ENCODE measurements around the gene ZDHHC18.

DNA sequence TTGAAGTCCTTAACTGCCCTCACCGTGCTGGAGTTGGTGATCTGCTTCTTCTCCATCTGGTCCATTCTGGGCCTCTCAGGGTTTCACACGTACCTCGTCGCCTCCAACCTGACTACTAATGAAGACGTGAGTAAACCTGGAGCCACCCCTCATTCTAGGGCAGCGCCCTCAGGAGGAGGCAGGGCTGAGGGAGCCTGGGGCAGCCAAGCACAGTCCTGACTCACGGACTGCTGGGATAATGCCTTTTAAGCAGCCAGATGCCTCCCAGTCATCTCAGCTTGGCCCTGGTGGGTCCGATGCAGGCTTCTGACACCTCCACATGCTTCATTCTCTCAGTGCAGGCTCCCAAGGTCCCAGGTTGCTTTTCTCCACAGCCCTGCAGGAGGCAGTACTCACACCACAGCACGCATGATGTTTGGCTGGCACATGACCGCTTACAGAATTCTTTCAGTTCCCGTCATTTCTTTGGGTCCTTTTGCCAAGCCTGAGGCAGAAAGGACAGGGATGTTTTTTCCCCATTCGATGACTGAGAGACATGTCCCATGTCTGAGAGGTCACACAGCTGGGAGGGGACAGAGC, 24.7 kb downstream of the ZDHHC18 start:
- TF ChIP-seq POLR2A (IDR thresholded peaks at IDR 0.05): no peak
- TF ChIP-seq, protein P1, sequence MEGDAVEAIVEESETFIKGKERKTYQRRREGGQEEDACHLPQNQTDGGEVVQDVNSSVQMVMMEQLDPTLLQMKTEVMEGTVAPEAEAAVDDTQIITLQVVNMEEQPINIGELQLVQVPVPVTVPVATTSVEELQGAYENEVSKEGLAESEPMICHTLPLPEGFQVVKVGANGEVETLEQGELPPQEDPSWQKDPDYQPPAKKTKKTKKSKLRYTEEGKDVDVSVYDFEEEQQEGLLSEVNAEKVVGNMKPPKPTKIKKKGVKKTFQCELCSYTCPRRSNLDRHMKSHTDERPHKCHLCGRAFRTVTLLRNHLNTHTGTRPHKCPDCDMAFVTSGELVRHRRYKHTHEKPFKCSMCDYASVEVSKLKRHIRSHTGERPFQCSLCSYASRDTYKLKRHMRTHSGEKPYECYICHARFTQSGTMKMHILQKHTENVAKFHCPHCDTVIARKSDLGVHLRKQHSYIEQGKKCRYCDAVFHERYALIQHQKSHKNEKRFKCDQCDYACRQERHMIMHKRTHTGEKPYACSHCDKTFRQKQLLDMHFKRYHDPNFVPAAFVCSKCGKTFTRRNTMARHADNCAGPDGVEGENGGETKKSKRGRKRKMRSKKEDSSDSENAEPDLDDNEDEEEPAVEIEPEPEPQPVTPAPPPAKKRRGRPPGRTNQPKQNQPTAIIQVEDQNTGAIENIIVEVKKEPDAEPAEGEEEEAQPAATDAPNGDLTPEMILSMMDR (IDR thresholded peaks at IDR 0.05): no peak
- TF ChIP-seq POLR2AphosphoS5 (IDR thresholded peaks at IDR 0.05): no peak
- no peak for TF ChIP-seq EP300 (IDR thresholded peaks at IDR 0.05)

All from suprapubic skin (tissue), 4 donors.